Smooth muscle cell (in vitro differentiated cells): ENCODE data around the gene SEC22C. TPM values are rescaled to one million over a fixed set of nuclear protein-coding genes. Genes with fewer than 3 reads are reported as not detected.

Experiments
- DNase-seq: peaks from one replicate; lab custom pipeline; 2025; ENCODE audit not compliant: unreplicated experiment; lab: John Stamatoyannopoulos, UW
- H2AFZ ChIP-seq: fragments of 200-600 bp; sonication (generic); 2 replicates; pipeline ENCODE4 v1.6.0; 2016; ENCODE audit warnings: antibody characterized with exemption, low read depth, mild to moderate bottlenecking
- H3F3A ChIP-seq: fragments of 200-600 bp; sonication (generic); 2 replicates; pipeline ENCODE4 v1.6.0; 2017; ENCODE audit warnings: antibody characterized with exemption, low read depth
- H3K27ac ChIP-seq: fragments of 200-600 bp; sonication (generic); 2 replicates; pipeline ENCODE4 v1.5.1; 2016; ENCODE audit warnings: low read depth, mild to moderate bottlenecking
- H3K27me3 ChIP-seq: fragments of 200-600 bp; sonication (generic); 2 replicates; pipeline ENCODE4 v1.6.1; 2016; ENCODE audit warnings: low read depth, mild to moderate bottlenecking
- H3K36me3 ChIP-seq: fragments of 200-600 bp; sonication (generic); 2 replicates; pipeline ENCODE4 v1.5.1; 2016; ENCODE audit warnings: low read depth
- H3K4me1 ChIP-seq: fragments of 200-600 bp; sonication (generic); 2 replicates; pipeline ENCODE4 v1.5.1; 2016; ENCODE audit warnings: low read depth
- H3K4me2 ChIP-seq: fragments of 200-600 bp; sonication (generic); 2 replicates; pipeline ENCODE4 v1.6.0; 2016; ENCODE audit warnings: mild to moderate bottlenecking
- H3K4me3 ChIP-seq: fragments of 200-600 bp; sonication (generic); 2 replicates; pipeline ENCODE4 v1.5.1; 2016; ENCODE audit warnings: mild to moderate bottlenecking
- H3K79me2 ChIP-seq: fragments of 200-600 bp; sonication (generic); 2 replicates; pipeline ENCODE4 v1.6.0; 2016; ENCODE audit warnings: low read depth, mild to moderate bottlenecking
- H3K9ac ChIP-seq: fragments of 200-600 bp; sonication (generic); 2 replicates; pipeline ENCODE4 v1.6.0; 2016; ENCODE audit warnings: low read depth
- H3K9me3 ChIP-seq: fragments of 200-600 bp; sonication (generic); replicated peaks from 2 replicates; pipeline ENCODE4 v1.5.1; 2016; ENCODE audit warnings: low read depth
- H4K20me1 ChIP-seq: fragments of 200-600 bp; sonication (generic); 2 replicates; pipeline ENCODE4 v1.6.0; 2016; ENCODE audit warnings: low read depth
- CTCF ChIP-seq: fragments of 200-600 bp; sonication (generic); IDR thresholded peaks from 2 replicates; pipeline ENCODE4 v1.5.1; 2017; ENCODE audit warnings: borderline replicate concordance, mild to moderate bottlenecking, antibody characterized with exemption; ENCODE audit not compliant: insufficient read depth, poor library complexity, severe bottlenecking
- whole genome bisulfite sequencing: methylation state at CpG from one replicate; pipeline ENCODE4 v1.1.7; 2016; ENCODE audit warnings: low lambda C conversion rate; 5-methylcytosine and 5-hydroxymethylcytosine counted together
- polyA plus RNA-seq: library from polyadenylated mRNA; unstranded; fragments of >200 nt; fragmentation: Nextera tagmentation; extraction: Ambion mirVana; gene quantifications from 2 replicates; pipeline ENCODE4 v1.2.1, GENCODE V29; 2016
- total RNA-seq: library from RNA; depleted of rRNA; stranded (reverse); fragments of >200 nt; gene quantifications from 2 replicates; pipeline ENCODE4 v1.2.3, GENCODE V29; 2014

SEC22C gene
- total and polyA plus RNA-seq, 2 experiments from 2014 or later, result 45.7 to 52.2 TPM

GRCh38 chr3:42510325-42510724, 71.4 kb downstream of the SEC22C start:
- Histone ChIP-seq H4K20me1 (no peaks in the 10 kb centered on the region), H3K4me1 (no peaks in the 10 kb centered on the region), H3K9me3 (no peaks in the 10 kb centered on the region), H3F3A (no peaks in the 10 kb centered on the region), H3K4me2 (no peak overlapping the region), H3K36me3 (no peaks in the 10 kb centered on the region), H3K27ac (no peak overlapping the region), H3K79me2 (no peaks in the 10 kb centered on the region), H3K4me3 (no peak overlapping the region), H3K27me3 (no peaks in the 10 kb centered on the region), H3K9ac (no peak overlapping the region), H2AFZ (no peak overlapping the region)
- TF ChIP-seq CTCF, result no peak
- DNase-seq, result no peak
- WGBS, result 83% methylated on average over 4 of the region's 4 CpGs

GRCh38 chr3:42509111-42509510, 72.7 kb downstream of the SEC22C start:
- Histone ChIP-seq H3K4me2 (no peak overlapping the region), H2AFZ (no peak overlapping the region), H3K36me3 (no peaks in the 10 kb centered on the region), H3K9ac (no peak overlapping the region), H3K4me1 (no peaks in the 10 kb centered on the region), H3K27ac (no peak overlapping the region), H3K4me3 (no peak overlapping the region), H3K79me2 (no peaks in the 10 kb centered on the region), H3K9me3 (no peaks in the 10 kb centered on the region), H3K27me3 (no peaks in the 10 kb centered on the region), H4K20me1 (no peaks in the 10 kb centered on the region), H3F3A (no peaks in the 10 kb centered on the region)
- WGBS, result 81% methylated on average over 3 of the region's 3 CpGs
- no peak for TF ChIP-seq CTCF
- DNase-seq, result no peak

GRCh38 chr3:42508562-42508961, 73.2 kb downstream of the SEC22C start:
- Histone ChIP-seq H3K4me3 (no peak overlapping the region), H2AFZ (no peak overlapping the region), H3K4me2 (no peak overlapping the region), H3K27me3 (no peaks in the 10 kb centered on the region), H4K20me1 (no peaks in the 10 kb centered on the region), H3K36me3 (no peaks in the 10 kb centered on the region), H3K9me3 (no peaks in the 10 kb centered on the region), H3K79me2 (no peaks in the 10 kb centered on the region), H3K9ac (no peak overlapping the region), H3K27ac (no peak overlapping the region), H3K4me1 (no peaks in the 10 kb centered on the region), H3F3A (no peaks in the 10 kb centered on the region)
- no peak for DNase-seq
- TF ChIP-seq CTCF, result no peak
- WGBS, result 72% methylated on average over 4 of the region's 4 CpGs

GRCh38 chr3:42507761-42508335, 73.9 kb downstream of the SEC22C start:
- TF ChIP-seq CTCF, result no peak
- WGBS, result 92% methylated on average over 6 of the region's 6 CpGs
- no peak for DNase-seq

More at GRCh38 chr3:42507761-42508335, 73.9 kb downstream of the SEC22C start:
- H3K9ac ChIP-seq, result no peak overlapping the region
- H3K4me3 ChIP-seq, result no peak overlapping the region
- H3K79me2 ChIP-seq, result no peaks in the 10 kb centered on the region
- H3K27me3 ChIP-seq, result peaks cover 4% of the 10 kb centered on the region
- H2AFZ ChIP-seq, result no peak overlapping the region
- H3K4me2 ChIP-seq, result no peak overlapping the region
- H4K20me1 ChIP-seq, result no peaks in the 10 kb centered on the region
- H3K4me1 ChIP-seq, result no peaks in the 10 kb centered on the region
- H3F3A ChIP-seq, result no peaks in the 10 kb centered on the region
- H3K36me3 ChIP-seq, result no peaks in the 10 kb centered on the region
- H3K27ac ChIP-seq, result no peak overlapping the region
- H3K9me3 ChIP-seq, result no peaks in the 10 kb centered on the region
